GM23248 (cell line): Measurements from ENCODE around the gene TTI1.

ENCODE experiments used
- EZH2 ChIP-seq: fragments of 200-600 bp; sonication (generic); IDR thresholded peaks from 2 replicates; pipeline ENCODE4 v1.6.1; 2018; ENCODE audit warnings: antibody characterized with exemption, mild to moderate bottlenecking; ENCODE audit not compliant: insufficient read depth, poor library complexity, severe bottlenecking
- EZH2phosphoT487 ChIP-seq: fragments of 200-600 bp; sonication (generic); IDR thresholded peaks from 2 replicates; pipeline ENCODE4 v1.6.1; 2018; ENCODE audit warnings: antibody characterized with exemption, moderate library complexity, mild to moderate bottlenecking, low read depth; ENCODE audit not compliant: insufficient read depth

DNA sequence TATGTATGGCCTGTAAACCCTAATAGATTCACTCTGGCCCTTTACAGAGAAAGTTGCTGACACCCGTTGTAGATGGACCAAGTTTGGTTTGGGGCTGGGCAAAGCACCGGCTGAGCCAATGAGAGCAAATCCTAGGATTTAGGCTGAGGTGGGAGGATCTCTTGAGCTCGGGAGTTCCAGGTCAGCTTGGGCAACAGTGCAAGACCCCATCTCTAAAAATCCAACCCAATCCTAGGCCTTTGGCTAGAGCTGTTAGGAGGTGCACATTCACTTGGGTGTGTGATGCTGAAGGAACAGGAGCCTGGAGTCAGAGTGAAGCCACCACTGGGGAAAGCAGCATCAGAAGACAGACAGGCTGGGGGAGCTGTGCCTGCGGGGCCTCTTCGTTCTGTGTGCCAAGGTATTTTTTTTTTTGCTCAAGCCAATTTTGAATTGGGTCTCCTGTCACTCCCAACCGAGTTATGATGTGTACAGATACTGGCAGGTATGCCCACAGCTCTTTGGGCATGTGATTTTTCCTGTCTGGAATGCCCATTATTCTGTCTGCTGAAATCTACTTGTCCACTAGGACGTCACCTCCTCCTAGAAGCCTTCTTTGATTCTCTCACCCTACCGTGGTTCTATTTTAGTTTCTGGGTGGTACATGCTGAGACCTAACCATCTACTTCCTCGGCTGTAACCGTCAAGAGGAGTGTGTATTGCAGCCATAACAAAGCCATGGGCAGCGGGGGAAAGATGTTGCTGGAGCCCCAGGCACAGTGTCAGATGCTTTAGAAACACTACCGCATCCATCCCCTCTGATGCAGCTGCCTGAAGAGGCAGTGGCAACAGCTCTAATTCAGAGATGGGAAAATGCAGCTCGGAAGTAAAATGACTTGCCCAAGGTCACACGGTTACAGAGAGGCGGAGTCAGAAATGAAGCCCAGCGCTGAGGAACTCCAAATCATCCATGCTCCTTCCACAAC lies 54.0 kb downstream of the TTI1 start:
- TF ChIP-seq EZH2 (no peak), EZH2phosphoT487 (no peak)
